Vagina (tissue), 2 donors: ENCODE results near the gene MDFIC. TPM values are rescaled to one million over a fixed set of nuclear protein-coding genes. Genes with fewer than 3 reads are reported as not detected.
A peak's percentile ranks its signal among the peaks of the same experiment; 100 is the strongest.

Experiments used
- DNase-seq, 2 donors: peaks; one replicate each; pipeline ENCODE4 v3.0.0-alpha.2; 2017; ENCODE audit errors: extremely low spot score in 2 of 2
- H3K27ac ChIP-seq: fragments of 200-600 bp; sonication (generic); one replicate; pipeline ENCODE4 v1.5.1; 2019
- H3K27me3 ChIP-seq: fragments of 200-600 bp; sonication (generic); one replicate; pipeline ENCODE4 v1.5.1; 2019
- H3K36me3 ChIP-seq, 2 donors: fragments of 200-600 bp; sonication (generic); one replicate each; pipeline ENCODE4 v1.5.1; 2017 to 2019
- H3K4me1 ChIP-seq: fragments of 200-600 bp; sonication (generic); one replicate; pipeline ENCODE4 v1.5.1; 2019
- H3K4me3 ChIP-seq, 2 donors: fragments of 200-600 bp; sonication (generic); 1 replicate in 1 of 2; 2 replicates in 1 of 2; pipeline ENCODE4 v1.5.1; 2016 to 2019
- H3K9me3 ChIP-seq: fragments of 200-600 bp; sonication (generic); one replicate; pipeline ENCODE4 v1.5.1; 2019
- CTCF ChIP-seq, 3 experiments: fragments of 450-650 bp in 2 of 3; fragments of 200-600 bp in 1 of 3; sonication (generic) in 1 of 3; IDR thresholded peaks; one replicate each; pipeline ENCODE4 v1.5.1; 2017 to 2019; ENCODE audit warnings: antibody characterized with exemption in 3 of 3, mild to moderate bottlenecking in 2 of 3, moderate library complexity in 2 of 3
- POLR2A ChIP-seq, 2 donors: fragments of 450-650 bp; IDR thresholded peaks; one replicate each; pipeline ENCODE4 v1.6.1; 2017; ENCODE audit warnings: antibody characterized with exemption in 2 of 2, mild to moderate bottlenecking in 2 of 2, moderate library complexity in 2 of 2
- POLR2AphosphoS5 ChIP-seq, 2 donors: sonication (generic); formaldehyde crosslinking; IDR thresholded peaks; one replicate each; pipeline ENCODE4 v1.9.0; 2017; ENCODE audit warnings: antibody characterized with exemption in 2 of 2, mild to moderate bottlenecking in 2 of 2, low read depth in 1 of 2; ENCODE audit not compliant: insufficient read depth in 1 of 2
- intact Hi-C: fragments of 100-400 bp; cut with DNase I; formaldehyde crosslinking; loops from one replicate; pipeline ENCODE4 v1.15.1; 2023
- total RNA-seq: library from RNA; depleted of rRNA; stranded (reverse); fragments of >200 nt; gene quantifications from one replicate; pipeline ENCODE4 v1.2.3, GENCODE V29; 2016

MDFIC gene
- total RNA-seq, 1 donor from 2014 or later, result 27.7 TPM

- H3K4me1 ChIP-seq, result peaks cover 5% of the 10 kb centered on the region
- intact Hi-C loops, result no loop called here
- H3K36me3 ChIP-seq, result no peaks in the 10 kb centered on the region
- no peak for DNase-seq
- TF ChIP-seq CTCF (IDR thresholded peaks at IDR 0.05), result peak in 1 of 3 experiments; percentile 11
- no peak for TF ChIP-seq POLR2AphosphoS5 (IDR thresholded peaks at IDR 0.05; ENCODE audit: insufficient read depth in 1 of 2, low read depth in 1 of 2)
- TF ChIP-seq POLR2A (IDR thresholded peaks at IDR 0.05), result no peak
- no peaks in the 10 kb centered on the region for H3K9me3 ChIP-seq
- no peak overlapping the region for H3K4me3 ChIP-seq
- no peaks in the 10 kb centered on the region for H3K27me3 ChIP-seq
- no peak overlapping the region for H3K27ac ChIP-seq
Measured at GRCh38 chr7:115032715-115033703, 111.1 kb downstream of the MDFIC start.

DNA sequence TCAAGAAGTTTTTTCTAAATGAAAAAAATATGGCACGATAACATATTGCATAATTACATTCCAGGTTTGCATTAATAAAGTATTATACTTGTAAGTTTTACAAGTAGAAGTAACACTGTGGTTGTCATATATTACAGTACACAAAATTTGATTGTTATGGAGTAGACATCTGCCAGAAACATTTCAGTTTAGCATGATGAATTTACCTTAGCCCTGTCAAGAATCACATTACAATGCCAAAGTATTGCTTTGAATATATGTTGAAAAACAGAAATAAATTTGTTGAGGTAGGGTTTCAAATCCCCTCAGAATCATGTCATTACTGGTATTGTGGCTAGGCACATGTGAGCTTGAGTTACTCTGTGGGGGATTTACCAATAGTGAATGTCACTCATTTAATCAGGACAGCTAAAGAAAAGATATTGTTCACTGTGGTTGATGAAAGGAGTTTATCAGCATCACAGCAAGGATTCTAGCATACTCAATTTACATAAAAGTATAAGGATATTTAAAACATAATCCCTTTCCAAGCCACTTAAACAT, 112.1 kb downstream of the MDFIC start:
- H3K4me3 ChIP-seq, result no peak overlapping the region
- no peaks in the 10 kb centered on the region for H3K27me3 ChIP-seq
- intact Hi-C loops, result no loop called here
- DNase-seq, result no peak
- TF ChIP-seq CTCF (IDR thresholded peaks at IDR 0.05) (no peak), POLR2A (IDR thresholded peaks at IDR 0.05) (no peak), POLR2AphosphoS5 (IDR thresholded peaks at IDR 0.05; ENCODE audit: insufficient read depth in 1 of 2, low read depth in 1 of 2) (no peak)
- H3K4me1 ChIP-seq, result peaks cover 5% of the 10 kb centered on the region
- H3K27ac ChIP-seq, result no peak overlapping the region
- no peaks in the 10 kb centered on the region for H3K36me3 ChIP-seq
- no peaks in the 10 kb centered on the region for H3K9me3 ChIP-seq

- no peak for DNase-seq
- intact Hi-C loops, result no loop called here
- no peaks in the 10 kb centered on the region for H3K9me3 ChIP-seq
Measured at GRCh38 chr7:115034515-115034914, 112.6 kb downstream of the MDFIC start.

DNA sequence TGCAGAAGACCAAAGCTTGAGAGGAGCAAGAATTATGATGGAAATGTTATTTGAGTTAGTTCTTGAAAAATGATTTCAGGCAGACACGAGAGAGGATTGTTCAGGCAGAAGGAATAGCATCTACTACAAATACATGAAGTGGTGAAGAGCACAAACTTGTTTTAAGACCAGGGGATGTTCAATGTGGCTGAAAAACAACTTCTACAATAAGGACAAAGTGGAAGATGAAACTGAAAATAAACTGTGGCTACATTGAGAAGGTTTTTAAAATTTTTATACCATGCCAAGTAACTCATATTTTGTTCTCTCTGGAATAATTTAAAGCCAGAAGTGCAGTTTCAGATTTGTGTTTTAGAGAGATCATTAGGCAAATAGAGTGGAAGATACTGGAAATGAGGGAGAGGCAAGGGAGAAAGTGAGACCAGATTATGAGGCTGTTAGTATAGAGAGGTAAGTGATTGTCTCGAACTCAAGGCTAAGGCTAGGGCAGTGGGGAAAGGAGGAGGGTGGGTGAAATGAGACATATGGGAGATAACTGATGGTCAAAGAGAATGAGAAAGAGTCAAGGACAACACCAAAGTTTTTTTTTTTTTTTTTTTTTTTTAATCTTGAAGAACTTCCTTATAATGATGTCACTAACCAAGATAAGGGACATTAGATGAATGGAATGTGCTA, 115.4 kb downstream of the MDFIC start:
- Histone ChIP-seq H3K4me3 (no peak overlapping the region), H3K36me3 (no peaks in the 10 kb centered on the region), H3K9me3 (no peaks in the 10 kb centered on the region), H3K27me3 (no peaks in the 10 kb centered on the region), H3K27ac (no peak overlapping the region), H3K4me1 (peaks cover 5% of the 10 kb centered on the region)
- no peak for DNase-seq
- intact Hi-C loops, result no loop called here
- no peak for TF ChIP-seq CTCF (IDR thresholded peaks at IDR 0.05)
- TF ChIP-seq POLR2A (IDR thresholded peaks at IDR 0.05), result no peak
- TF ChIP-seq POLR2AphosphoS5 (IDR thresholded peaks at IDR 0.05; ENCODE audit: insufficient read depth in 1 of 2, low read depth in 1 of 2), result no peak

More at GRCh38 chr7:115034515-115034914, 112.6 kb downstream of the MDFIC start:
- H3K4me3 ChIP-seq, result no peak overlapping the region
- H3K27ac ChIP-seq, result no peak overlapping the region
- TF ChIP-seq CTCF (IDR thresholded peaks at IDR 0.05) (no peak), POLR2AphosphoS5 (IDR thresholded peaks at IDR 0.05; ENCODE audit: insufficient read depth in 1 of 2, low read depth in 1 of 2) (no peak), POLR2A (IDR thresholded peaks at IDR 0.05) (no peak)
- peaks cover 5% of the 10 kb centered on the region for H3K4me1 ChIP-seq
- no peaks in the 10 kb centered on the region for H3K27me3 ChIP-seq
- no peaks in the 10 kb centered on the region for H3K36me3 ChIP-seq
